NCI-H460 (cell line): ENCODE measurements around the gene BEST1. TPM values are rescaled to one million over a fixed set of nuclear protein-coding genes. Genes with fewer than 3 reads are reported as not detected.
"Not testable (repeated sequence)": the region's sequence is repeated elsewhere in the genome, so short reads cannot be mapped to it uniquely, and the experiment has no call there.

Source experiments
- DNase-seq: peaks from one replicate; pipeline ENCODE4 v3.0.0-alpha.2; 2016; ENCODE audit warnings: low read depth; ENCODE audit errors: extremely low read depth
- total RNA-seq: library from RNA; depleted of rRNA; stranded (reverse); fragments of >200 nt; shearing (Covaris generic); gene quantifications from 2 replicates; pipeline ENCODE4 v1.2.3, GENCODE V29; 2014

The BEST1 gene
- total RNA-seq, 1 experiment from 2014 or later, result 10.7 TPM

DNA sequence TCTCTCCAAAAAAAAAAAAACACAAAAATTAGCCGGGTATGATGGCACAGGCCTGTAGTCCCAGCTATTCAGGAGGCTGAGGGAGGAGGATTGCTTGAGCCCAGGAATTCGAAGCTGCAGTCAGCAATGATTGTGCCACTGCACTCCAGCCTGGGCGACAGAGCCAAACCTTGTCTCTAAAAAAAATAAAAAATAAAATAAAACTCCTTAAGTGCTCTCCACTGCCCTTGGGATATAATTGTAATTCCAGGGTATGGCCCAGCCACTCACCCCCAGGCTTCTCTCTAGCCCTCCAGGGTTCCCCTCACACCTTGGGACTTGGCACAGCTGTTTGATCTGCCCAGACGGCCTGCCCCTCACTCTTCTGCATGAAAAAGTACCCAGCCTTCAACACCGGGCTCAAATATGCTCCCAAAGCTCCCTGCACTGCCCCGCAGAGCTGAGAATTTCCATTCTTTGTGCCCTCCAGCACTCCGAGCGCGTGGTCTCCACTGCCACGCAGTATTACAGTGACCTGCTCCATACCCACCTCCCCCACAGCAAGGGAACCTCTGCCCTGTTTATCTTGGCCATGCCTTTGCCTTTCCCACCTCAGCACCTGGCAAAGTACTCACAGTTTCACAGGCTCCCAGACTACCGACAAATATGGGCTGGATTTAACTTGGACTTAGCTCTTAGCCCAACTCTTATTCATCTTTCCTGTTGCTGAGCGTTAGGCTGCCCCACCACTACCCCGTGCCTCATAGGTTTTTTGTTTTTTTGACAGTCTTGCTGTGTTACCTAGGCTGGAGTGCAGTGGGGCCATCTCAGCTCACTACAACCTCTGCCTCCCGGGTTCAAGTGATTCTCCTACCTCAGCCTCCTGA, 24.8 kb downstream of the BEST1 start:
- no peak for DNase-seq

DNA sequence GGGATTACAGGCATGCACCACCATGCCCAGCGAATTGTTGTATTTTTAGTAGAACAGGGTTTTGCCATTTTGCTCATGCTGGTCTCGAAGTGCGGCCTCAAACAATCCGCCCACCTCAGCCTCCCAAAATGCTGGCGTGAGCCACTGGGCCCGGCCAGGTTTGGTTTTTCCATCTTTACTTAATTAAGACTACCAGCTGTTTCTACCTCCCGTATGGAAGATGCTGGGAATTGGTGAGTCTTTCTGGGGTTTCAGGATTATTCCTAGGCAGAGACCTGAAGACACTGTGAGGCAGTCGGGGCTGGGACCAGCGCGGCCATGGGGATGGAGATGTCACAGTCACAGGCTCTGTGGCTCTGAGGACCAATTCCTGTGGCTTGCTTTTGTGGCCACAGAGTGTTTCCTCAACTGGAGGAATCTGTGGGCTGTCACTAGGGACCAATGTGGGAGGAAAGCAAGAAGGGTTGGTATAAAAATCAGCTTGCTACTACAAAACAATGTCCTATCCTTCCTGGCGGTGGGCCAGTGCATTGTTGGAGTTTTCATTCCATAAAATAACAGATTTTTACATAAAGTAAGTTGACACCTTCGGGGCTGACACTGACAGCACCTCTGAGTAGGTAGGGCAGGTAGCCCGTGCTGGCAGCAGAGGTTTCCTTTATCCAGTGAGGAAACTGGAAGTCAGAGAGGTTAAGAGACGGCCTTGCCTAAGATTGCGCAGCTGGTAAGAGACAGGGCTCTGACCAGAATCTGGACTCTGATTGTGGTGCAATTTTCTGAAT, 25.7 kb downstream of the BEST1 start:
- no peak for DNase-seq

DNA sequence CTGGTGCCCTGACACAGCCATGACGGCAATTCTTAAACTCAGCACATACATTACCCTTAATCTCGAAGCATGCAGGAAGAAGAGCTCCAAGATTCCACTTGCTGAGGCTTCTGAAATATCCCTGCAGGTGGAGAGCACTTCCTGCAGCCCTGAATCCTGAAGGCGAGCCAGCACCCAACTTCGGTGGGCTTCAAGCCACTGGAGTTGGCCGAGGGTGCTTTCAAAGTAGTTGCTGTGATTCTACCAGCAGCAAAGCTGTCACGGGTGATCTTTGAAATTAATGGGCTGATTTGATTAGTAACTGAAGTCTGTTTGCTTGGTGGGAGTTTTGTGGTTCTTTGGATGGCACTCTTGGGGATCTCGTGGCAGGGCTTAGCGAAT, 26.3 kb downstream of the BEST1 start:
- DNase-seq, result no peak

DNA sequence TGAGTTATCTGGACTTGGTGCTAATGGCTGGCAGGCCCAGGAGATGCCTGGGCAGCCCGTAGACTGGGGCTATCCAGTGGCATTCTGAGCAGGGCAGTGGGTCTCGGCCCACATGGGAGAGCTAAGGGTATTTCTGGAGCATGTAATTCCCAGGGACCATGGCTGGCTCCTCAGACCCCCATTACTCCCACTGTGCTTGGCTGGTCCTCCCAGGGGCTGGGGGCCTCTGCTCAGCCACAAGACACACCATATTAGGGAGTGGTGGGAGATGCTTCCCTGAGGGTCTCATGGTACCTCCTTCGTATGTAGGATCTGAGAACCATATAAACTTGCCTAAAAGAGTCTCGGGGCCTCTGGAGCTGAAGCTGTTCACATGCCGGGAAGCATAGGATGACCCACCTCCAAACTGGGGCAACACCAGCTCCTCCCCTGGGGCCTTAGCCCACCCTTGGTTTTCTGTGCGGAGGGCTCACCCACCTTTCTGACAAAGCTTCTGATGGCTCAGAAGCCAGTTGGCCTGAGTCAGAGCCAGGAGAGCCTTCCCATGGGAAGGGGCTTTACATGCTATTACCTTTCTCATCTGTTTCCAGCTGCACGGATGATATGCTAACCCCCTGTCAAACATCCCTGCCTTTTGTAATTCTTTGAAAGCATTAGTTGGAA, 26.8 kb downstream of the BEST1 start:
- DNase-seq, result no peak

DNA sequence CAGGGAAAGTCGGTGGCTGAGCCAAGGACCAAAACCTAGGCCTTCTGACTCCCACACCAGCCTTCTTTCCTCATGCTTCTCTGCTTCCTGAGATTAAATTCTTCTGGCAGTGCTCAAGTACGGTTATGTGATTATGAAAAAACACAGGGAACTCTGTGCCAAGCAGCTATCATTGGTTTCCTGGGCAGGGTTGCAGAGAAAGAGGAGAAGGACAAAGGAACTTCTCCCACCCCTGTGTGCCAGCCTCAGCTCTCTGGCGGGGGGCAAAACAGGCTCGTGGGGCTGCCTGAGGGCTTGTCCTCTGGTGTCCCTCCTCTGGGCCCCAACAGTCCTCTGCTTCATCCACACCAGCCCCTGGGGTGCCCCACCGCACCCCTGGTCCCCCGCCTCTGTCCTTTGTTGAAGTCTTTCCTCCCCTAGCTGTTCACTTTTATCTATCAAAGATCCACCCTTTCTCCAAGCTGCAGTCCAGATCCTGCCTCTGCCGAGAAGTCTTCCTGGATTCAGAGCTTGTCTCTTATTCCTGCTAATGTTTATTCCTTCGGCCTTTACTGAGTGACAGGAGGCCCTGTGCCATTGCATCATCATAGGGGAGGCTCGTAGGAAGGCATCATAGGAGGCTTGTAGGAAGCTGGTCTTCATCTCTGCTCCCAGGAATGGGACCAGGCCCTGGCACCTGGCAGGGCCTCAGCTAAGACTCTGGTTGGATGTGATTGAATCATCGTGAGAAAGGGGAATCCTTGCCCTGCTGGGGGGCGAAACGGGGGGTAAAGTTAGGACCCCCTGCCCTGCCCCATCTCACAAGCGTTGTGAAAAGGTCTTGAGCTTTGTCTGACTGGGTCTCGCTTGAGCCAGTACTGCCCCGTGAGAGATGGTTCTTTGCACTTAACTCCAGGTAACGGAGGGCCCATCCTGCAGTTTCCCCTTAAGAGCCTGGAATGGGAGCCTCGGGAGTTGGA, 28.8 kb downstream of the BEST1 start:
- DNase-seq, result no peak

DNA sequence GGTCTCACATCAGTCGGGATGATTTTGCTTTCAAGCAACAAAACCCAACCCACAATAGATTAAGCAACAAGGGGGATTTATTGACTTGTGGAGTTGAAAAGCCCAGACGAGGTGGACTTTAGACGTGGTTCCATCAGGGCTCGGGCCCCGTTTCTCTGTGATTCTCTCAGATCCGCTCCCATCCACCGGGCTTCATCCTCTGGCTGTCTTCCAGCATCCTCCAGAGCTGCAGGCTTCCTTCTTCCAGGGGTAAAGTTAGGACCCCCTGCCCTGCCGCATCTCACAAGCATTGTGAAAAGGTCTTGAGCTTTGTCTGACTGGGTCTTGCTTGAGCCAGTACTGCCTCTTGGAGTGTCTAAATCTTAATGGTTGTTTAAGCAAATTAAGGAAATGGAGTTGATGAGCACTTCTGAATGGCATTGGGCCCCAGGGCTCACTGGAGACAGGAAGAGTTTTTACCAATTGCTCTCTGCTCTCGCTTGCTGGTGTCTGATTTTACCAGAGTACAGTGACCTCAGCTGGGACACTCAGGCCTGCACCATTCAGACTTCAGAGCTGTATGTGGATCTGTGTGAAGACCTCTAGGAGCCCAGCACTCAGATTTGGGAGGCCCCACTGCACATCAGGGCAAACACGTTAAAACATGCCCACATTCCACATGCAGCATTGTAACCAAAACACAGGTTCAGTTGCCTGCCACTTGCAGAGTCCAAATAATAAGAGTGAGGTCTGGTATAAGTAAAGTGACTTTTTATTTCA, 30.8 kb downstream of the BEST1 start:
- DNase-seq, result no peak

DNA sequence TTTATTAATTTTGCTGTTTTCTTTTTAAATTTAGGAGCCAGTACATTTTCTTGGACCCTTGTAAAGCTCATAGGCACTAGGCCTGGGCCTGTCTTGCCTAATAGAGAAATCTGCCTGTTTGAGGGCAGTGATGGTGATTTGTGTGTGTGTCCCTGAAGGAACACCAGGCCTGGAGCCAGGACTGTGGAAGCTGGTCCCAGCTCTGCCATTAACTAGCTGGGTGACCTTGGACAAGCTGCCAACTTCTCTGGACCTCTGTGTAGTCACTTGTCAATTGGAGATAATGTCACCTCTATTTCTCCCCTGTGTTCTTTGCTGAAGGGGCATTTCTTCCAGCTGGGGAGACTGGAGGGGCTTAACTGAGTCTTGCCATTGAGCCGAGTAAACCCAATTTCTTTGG, 33.3 kb downstream of the BEST1 start:
- no peak for DNase-seq

DNA sequence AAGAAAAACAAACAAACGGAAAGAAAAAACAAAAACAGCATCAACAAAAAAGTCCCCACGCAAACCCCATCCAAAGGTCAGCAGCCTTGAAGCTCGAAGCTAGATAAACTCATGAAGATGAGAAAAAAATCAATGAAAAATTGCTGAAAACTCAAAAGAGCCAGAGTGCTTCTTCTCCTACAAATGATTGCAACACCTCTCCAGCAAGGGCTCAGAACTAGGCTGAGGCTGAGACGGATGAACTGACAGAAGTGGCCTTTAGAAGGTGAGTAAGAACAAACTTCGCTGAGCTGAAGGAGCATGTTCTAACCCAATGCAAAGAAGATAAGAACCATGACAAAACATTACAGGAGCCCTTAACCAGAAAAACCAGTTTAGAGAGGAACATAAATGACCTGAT, 35.7 kb downstream of the BEST1 start:
- no peak for DNase-seq

DNA sequence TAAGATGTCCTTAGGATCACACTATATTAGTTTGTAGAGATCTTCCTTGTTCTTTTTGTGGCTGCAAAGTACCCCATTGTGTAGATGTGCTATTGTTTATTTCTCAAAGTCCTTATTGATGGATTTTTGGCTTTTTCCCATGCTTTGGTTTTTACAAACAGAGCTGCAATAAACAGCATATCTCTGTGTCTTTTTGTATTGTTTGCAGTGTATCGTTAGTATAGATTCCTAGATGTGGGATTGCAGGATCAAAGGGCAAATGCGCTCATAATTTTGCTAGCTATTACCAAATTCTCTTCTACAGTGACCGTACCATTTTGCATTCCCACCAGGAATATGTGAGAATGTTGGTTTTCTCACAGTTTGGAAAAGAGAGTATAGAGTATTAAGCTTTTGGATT, 44.8 kb downstream of the BEST1 start:
- DNase-seq, result no peak

DNA sequence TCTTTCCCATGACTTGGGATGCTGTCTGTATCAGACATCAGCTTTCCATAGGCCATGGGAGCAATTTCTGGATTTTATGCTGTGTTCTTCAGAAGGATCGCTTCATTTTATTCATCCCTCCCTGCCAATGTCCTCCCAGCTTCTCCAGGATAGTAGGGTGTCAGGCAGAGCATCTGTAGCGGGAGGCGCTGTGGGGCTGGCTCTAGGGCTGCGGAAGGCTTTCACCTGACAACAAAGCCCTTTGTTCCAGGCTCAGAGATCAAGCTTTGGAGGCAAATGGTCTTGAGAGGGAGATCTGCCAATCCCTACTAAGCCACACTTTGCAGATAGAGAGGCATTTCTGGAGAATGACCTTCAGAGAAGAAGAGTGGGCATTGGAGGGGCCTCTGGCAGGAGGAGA, 46.8 kb downstream of the BEST1 start:
- DNase-seq, result no peak

DNA sequence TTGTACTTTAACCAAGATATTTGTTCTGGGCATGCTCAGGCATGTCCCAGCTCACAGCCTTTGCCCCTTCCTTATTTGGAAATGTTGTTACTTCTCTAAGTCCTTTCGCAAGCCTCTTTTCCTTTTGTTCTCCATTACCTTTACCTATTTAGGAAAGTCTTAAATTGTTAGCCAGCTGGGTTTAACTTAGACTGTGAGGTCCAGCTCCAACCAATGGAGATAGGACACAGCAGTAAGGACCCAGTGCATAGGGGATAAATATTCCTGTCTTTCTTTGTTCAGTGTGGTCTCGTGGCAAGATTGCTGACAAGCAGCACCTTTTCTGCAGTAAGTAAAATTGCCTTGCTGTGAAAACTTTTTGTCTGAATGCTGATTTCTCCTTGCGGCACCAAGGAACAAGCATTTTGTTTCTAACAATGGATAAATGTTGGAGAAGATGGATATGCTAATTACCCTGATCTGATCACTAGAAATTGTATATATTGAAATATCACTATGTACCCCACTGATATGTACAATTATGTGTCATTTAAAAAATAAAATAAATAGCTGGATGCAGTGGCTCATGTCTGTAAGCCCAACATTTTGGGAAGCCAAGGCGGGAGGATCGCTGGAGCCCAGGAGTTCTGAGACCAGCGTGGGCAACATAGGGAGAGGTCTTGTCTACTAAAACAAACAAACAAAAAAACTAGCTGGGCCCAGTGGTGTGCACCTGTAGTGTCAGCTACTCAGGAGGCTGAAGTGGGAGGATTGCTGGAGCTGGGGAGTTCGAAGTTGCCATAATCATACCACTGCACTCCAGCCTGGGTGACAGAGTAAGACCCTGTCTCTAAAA, 49.2 kb downstream of the BEST1 start:
- no peak for DNase-seq

DNA sequence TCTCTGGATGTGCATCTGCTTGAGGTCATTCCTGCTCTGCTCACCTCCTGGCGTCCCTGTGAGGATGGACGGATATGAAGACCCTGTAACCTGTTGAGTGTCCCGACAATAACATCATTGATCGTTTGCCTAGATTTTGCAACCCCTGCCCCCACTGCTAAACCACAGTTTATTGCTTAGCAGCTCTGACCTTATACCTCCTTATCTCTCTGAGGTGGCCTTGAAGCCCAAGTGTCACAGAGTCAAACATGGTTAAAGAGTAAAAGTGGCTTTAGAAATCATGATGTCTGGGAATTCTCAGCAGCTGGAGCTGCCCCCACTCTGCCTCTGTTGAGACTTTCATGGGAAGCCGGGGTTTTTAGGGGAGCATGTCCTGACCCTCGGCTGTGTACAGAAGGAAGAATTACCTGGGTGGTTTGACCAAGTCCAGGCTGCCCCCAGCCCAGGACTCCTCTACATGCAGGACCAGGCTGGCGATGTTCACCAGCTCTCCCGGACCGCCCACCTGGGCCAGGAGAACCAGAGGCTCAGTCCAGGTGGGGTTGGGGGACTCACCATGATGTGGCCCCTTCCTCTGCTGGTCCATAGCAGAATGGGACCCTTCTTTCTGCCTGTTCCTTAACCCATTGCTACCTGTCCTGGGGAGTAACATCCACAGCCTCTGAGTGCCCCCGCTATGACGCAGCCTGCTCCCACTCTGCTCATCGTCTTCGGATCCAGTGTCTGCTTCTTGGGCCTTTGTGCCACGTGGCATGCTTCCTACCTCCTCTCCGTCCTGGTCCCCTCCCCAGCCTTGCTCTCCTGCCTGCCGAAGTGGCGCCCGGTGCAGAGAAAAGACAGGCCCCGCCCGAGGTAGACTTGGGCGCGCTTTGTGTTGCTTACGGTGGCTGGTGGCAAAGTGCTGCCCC, 50.6 kb downstream of the BEST1 start:
- no peak for DNase-seq

DNA sequence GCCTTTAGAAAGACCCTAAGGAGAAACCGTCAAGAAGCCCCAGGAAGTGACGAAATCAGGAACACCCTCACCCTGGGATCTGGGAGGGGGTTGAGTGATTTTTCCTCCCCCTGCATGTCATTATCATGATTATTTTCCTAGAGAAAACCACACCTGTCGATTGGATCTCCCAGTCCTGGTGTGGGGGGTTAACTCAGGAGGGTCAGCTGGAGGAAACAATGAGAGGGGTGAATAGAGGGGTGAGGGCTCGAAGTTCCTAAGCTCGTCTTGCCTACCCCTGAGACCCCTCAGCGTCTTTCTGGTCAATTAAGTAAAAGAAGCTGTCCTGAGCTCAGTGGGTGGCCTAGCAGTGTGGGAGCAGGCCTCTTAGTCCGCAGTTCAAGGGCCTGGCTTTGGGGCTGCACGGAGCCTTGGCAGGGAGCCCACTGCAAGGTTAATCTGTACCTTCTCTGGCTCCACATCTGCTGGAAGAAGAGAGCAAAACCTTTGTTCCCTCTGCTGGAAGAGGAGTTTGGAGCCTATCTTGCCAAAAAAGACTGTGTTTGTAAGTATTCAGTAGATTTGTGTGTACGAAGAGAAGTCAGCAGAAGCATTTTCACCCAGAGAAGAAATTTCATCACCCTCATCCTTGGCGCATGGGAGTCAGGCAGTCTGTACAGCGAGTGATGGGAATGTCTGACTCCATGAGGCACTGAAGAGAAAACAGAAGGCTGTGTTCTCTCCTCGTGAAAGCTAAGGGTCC, 51.5 kb downstream of the BEST1 start:
- DNase-seq, result no peak

DNA sequence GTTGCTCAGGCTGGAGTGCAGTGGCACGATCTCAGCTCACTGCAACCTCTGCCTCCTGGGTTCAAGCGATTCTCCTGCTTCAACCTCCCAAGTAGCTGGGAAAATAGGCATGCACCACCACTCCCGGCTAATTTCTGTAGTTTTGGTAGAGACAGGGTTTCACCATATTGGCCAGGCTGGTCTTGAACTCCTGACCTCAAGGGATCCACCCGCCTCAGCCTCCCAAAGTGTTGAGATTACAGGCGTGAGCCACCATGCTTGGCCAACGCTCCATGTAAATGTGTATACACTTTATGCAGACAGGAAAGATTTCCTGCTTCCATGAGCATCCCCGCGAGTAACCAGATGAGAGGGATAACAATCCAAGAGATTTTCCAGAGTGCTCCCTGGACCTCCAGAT, 52.1 kb downstream of the BEST1 start:
- DNase-seq, result not testable (repeated sequence)

DNA sequence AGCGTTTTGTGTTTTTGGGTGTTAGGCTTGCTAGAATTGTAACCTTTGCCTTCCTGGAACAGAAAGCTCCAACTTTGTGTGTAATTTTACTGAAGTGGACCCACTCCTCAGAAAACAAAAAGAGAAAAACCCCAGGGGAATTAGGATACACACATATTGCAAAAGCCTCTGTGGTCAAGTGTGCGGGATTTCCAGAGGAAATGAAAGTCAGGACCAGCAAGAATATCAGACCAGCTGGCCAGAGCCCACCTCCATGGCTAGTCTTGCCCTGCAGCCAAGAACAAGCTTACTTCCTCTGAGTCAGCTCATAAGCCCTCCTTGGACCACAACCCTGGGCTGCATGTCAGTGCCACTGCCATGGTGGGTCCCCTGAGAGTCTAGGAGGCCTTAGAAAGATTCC, 54.3 kb downstream of the BEST1 start:
- no peak for DNase-seq

DNA sequence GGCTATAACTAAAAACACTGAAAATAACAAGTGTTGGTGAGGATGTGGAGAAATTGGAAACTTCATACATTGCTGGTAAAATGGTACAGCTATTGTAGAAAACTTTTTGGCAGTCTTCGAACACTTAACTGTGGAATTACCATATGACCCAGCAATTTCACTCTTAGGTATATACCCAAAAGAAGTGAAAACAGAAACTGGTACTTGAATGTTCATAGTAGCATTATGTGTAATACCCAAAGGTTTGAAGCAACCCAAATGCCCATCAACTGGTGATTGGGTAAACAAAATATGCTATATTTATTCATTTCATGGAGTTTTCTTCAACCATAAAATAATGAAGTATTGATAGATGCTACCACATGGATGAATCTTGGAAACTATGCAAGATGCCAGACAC, 58.0 kb downstream of the BEST1 start:
- DNase-seq, result no peak

DNA sequence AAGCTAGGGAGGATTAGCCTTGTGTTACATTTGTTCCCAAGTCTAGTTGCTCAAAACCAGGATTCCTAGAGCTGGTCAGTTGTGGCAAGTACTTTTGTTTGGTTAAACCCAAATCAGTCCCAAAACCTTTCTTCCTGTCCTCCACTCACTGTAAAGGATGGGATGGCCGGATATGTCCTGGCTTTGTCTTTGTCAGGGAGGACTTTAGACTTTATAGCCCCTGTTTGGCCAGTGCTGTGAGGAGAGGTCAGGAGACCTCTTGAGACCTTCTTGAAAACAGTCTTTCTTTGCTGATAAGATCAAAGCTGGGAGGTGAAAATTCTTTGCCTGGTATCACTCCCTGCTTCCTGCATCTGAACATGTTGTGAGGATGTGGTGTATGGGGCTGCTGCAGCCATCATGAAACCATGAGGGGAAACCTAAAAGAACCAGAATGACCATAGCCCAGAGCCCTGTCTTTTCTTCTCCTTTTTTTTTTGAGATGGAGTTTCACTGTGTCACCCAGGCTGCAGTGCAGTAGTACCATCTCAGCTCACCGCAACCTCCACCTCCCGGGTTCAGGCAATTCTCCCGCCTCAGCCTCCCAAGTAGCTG, 60.9 kb downstream of the BEST1 start:
- no peak for DNase-seq
